Inflammatory macrophage (primary cell): ENCODE results near the gene TSC22D4.

ENCODE experiments used
- DNase-seq, 2 donors: peaks; one replicate each; pipeline ENCODE4 v3.0.0-alpha.2; 2020 to 2022

The TSC22D4 gene

DNA sequence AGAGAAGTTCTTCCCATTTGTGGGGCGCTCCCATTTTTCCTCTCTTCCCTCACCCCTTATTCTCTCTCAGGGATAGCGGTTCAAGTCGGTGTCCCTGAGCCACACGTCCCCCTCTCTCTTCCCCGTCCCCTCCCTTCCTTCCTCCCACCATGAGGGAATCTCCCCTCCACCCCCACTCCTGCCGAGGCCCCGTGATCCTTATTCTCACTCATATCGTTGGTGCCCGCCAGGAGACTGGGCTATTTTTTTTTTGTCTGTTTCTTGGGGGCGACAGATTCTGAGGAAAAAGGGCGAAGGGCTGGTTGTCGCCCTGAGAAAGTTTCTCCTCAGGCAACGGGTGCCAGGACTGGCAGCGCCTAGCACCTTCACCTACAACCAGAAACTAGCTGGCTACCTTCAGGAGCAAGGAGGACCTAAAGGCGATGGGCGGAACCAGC, 51.2 kb downstream of the TSC22D4 start:
- no peak for DNase-seq

DNA sequence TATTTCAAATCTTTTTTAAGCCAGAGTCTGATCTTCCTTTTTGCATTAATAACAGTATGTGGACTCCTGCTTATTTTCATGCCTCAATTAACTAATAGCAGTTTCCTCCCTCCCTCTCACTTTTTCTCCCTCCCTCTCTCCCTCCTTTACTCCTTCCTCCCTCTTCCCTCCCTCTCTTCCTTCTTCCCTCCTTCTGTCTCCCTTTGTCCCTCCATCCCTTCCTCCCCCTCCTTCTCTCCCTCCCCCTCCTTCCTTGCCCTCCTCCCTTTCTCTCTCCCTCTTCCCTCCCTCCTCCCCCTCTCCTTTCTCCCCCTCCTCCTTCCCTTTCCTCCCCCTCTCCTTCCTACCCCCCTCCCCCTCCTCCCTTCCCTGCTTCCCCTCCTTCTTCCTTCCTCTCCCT, 52.5 kb downstream of the TSC22D4 start:
- DNase-seq = no peak

DNA sequence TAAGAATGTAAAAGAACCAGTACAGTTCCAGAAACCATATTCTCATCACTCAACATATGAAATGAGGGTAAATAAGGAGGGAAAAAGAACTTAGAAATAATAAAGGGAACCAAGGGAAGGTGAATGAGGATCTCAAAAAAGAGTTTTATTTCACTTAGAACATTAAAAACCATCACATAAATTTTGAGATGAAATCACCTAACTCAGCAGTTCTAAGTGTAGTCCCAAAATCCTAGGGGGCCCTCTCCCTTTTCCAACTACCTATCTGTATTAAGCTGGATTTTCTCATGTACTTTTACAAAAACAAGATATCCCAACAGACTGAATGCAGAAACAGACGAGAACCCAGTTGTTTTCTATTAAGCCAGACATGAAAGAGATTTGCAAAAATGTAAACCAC, 53.7 kb downstream of the TSC22D4 start:
- DNase-seq = no peak

DNA sequence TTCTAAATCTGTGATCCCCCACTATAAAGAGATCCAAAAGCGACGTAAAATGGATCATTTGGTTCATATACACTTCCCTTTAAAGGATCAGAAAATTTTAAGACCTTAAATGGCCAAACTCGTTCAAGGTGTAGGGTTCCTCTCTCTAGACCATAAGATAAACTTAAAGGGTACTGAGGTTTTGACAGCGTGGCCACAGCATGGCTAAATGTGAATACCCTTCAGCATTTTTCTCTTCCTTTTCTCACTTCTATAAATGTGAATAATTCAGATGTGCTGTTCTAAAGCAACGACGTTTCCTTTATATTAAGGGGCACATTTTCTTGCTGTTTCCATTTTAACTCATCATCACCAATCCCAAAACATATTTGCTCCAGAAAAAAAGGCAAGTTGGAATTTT, 55.7 kb downstream of the TSC22D4 start:
- DNase-seq = no peak

DNA sequence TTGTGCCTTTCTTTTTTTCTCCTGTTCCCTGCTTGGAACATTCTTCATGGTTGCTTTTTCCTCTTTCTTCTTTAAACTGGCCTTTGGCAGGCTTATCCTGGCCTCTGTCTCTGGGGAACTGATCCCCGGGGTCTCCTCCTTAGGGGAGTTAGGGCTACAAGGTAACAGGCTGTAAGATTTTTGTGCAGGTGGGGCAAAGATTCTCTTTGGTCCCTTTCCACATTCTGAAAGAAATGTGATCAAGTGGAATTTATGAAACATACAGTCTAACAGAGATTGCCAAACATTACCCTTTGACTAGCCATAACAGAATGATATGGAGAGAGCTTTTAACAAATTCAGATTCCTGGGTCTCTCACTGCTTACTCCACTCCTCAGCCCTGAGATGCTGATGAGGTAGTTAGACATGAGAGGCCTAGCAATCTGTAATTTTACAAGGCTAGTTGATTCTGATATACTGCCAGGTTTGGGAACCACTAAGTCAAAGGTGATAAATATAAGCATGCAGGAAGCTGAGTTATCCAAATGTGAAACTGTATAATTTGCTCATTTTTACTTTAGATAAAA, 59.3 kb downstream of the TSC22D4 start:
- DNase-seq = no peak

DNA sequence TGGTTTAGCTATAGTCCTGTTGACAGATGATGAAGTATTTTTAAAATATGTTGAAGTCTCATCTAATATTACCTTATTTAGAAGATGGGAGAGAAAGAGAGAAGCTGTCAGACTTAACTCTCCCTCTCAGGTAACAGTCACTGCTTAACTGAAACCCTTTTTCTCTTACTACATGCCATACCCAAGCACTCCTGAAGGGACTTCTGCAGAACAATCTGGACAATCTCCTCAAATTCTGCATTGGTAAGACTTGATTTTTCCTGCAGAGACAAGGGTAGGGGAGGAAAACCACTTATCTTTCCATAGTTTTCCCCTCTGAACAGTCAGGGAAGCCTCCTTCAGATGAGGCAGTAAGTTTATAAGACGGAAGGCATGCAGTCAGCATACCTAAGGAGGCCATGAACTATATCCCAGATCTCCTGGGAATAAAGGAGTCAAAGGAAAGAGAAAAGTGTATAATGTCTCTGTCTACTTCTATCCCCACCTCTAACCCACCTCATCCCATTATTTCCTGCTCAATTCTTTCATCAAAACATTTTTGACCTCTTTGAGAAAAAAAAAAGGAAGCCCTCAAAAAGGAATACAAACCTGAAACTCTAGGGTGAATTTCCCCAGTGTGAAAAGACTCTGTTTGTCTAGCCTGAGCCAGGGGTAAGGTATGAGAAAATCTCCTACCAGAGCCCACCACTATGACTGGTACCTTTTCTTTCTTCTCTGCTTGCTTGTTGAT, 59.9 kb downstream of the TSC22D4 start:
- no peak for DNase-seq
